ENCODE measurements around the gene EDIL3. TPM values are rescaled to one million over a fixed set of nuclear protein-coding genes. Genes with fewer than 3 reads are reported as not detected.

The EDIL3 gene
- total RNA-seq, 1 experiment from 2014 or later = not detected

DNA sequence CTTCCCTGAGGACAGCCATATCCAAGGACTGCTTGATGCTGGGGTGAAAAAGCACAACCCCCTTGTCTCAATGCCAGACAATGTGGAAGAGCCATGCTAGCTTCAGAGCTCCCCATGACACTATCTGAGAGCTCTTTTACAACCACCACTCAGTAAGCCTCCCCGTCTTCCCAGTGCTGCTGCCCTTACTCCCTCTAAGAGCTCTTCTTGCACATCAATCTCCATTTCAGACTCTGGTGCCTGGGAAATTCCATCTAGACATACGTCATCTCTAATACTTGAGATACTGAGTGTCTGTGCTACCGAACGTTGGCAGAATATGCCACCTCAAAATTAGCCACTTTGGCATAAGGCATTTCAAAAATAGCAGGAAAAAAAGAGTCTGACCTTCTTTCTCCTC lies 94.5 kb downstream of the EDIL3 start:
- Histone ChIP-seq H3K4me1 (no peaks in the 10 kb centered on the region), H3K27me3 (replicated peaks; ENCODE audit: control insufficient read depth, insufficient read depth, low read length) (no peaks in the 10 kb centered on the region), H3K36me3 (ENCODE audit: control insufficient read depth, insufficient read depth, low read length) (no peaks in the 10 kb centered on the region), H3K4me3 (ENCODE audit: low read depth, low read length) (no peak overlapping the region), H3K9me3 (no peaks in the 10 kb centered on the region)
- intact Hi-C loops (cut with micrococcal nuclease; ENCODE audit: unreplicated experiment) = no loop called here
- POLR2A ChIA-PET = no interaction called here
- TF ChIP-seq, protein P1, sequence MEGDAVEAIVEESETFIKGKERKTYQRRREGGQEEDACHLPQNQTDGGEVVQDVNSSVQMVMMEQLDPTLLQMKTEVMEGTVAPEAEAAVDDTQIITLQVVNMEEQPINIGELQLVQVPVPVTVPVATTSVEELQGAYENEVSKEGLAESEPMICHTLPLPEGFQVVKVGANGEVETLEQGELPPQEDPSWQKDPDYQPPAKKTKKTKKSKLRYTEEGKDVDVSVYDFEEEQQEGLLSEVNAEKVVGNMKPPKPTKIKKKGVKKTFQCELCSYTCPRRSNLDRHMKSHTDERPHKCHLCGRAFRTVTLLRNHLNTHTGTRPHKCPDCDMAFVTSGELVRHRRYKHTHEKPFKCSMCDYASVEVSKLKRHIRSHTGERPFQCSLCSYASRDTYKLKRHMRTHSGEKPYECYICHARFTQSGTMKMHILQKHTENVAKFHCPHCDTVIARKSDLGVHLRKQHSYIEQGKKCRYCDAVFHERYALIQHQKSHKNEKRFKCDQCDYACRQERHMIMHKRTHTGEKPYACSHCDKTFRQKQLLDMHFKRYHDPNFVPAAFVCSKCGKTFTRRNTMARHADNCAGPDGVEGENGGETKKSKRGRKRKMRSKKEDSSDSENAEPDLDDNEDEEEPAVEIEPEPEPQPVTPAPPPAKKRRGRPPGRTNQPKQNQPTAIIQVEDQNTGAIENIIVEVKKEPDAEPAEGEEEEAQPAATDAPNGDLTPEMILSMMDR (IDR thresholded peaks at IDR 0.05; ENCODE audit: insufficient read depth in 1 of 2, low read depth in 1 of 2, low read length in 1 of 2, severe bottlenecking in 1 of 2, unreplicated experiment in 1 of 2) = no peak
- no peak for DNase-seq
- Mint-ChIP-seq H3K27me3 (ENCODE audit: insufficient read depth, unreplicated experiment) (no peaks in the 10 kb centered on the region), H3K9me3 (ENCODE audit: unreplicated experiment) (no peaks in the 10 kb centered on the region), H3K36me3 (ENCODE audit: insufficient read depth, unreplicated experiment) (no peaks in the 10 kb centered on the region), H3K4me3 (ENCODE audit: unreplicated experiment) (no peak overlapping the region), H3K4me1 (ENCODE audit: low read depth, unreplicated experiment) (no peaks in the 10 kb centered on the region), H3K27ac (ENCODE audit: unreplicated experiment) (no peak overlapping the region)
- BruUV-seq (replicated peaks) = no TSS peak
- CTCF ChIA-PET = no interaction called here

- Mint-ChIP-seq H3K36me3 (ENCODE audit: insufficient read depth, unreplicated experiment) (no peaks in the 10 kb centered on the region), H3K27ac (ENCODE audit: unreplicated experiment) (no peak overlapping the region), H3K4me3 (ENCODE audit: unreplicated experiment) (no peak overlapping the region), H3K27me3 (ENCODE audit: insufficient read depth, unreplicated experiment) (no peaks in the 10 kb centered on the region), H3K9me3 (ENCODE audit: unreplicated experiment) (no peaks in the 10 kb centered on the region), H3K4me1 (ENCODE audit: low read depth, unreplicated experiment) (no peaks in the 10 kb centered on the region)
- Histone ChIP-seq H3K4me3 (ENCODE audit: low read depth, low read length) (no peak overlapping the region), H3K9me3 (no peaks in the 10 kb centered on the region), H3K27me3 (replicated peaks; ENCODE audit: control insufficient read depth, insufficient read depth, low read length) (no peaks in the 10 kb centered on the region), H3K4me1 (no peaks in the 10 kb centered on the region), H3K36me3 (ENCODE audit: control insufficient read depth, insufficient read depth, low read length) (no peaks in the 10 kb centered on the region)
- TF ChIP-seq, protein P1 (IDR thresholded peaks at IDR 0.05; ENCODE audit: insufficient read depth in 1 of 2, low read depth in 1 of 2, low read length in 1 of 2, severe bottlenecking in 1 of 2, unreplicated experiment in 1 of 2) = no peak
- intact Hi-C loops (cut with micrococcal nuclease; ENCODE audit: unreplicated experiment) = no loop called here
- POLR2A ChIA-PET = no interaction called here
- CTCF ChIA-PET = no interaction called here
- no TSS peak for BruUV-seq (replicated peaks)
- DNase-seq = no peak
These were observed 96.7 kb downstream of the EDIL3 start for GRCh38 chr5:84287951-84288350.

GRCh38 chr5:84286662-84287061 lies 98.0 kb downstream of the EDIL3 start:
- Histone ChIP-seq H3K27me3 (replicated peaks; ENCODE audit: control insufficient read depth, insufficient read depth, low read length) (no peaks in the 10 kb centered on the region), H3K4me3 (ENCODE audit: low read depth, low read length) (no peak overlapping the region), H3K36me3 (ENCODE audit: control insufficient read depth, insufficient read depth, low read length) (no peaks in the 10 kb centered on the region), H3K4me1 (no peaks in the 10 kb centered on the region), H3K9me3 (no peaks in the 10 kb centered on the region)
- Mint-ChIP-seq H3K4me3 (ENCODE audit: unreplicated experiment) (no peak overlapping the region), H3K36me3 (ENCODE audit: insufficient read depth, unreplicated experiment) (no peaks in the 10 kb centered on the region), H3K27ac (ENCODE audit: unreplicated experiment) (no peak overlapping the region), H3K27me3 (ENCODE audit: insufficient read depth, unreplicated experiment) (no peaks in the 10 kb centered on the region), H3K9me3 (ENCODE audit: unreplicated experiment) (no peaks in the 10 kb centered on the region), H3K4me1 (ENCODE audit: low read depth, unreplicated experiment) (no peaks in the 10 kb centered on the region)
- no peak for DNase-seq
- ChIA-PET POLR2A (no interaction called here), CTCF (no interaction called here)
- intact Hi-C loops (cut with micrococcal nuclease; ENCODE audit: unreplicated experiment) = no loop called here
- BruUV-seq (replicated peaks) = no TSS peak
- TF ChIP-seq, protein P1 (IDR thresholded peaks at IDR 0.05; ENCODE audit: insufficient read depth in 1 of 2, low read depth in 1 of 2, low read length in 1 of 2, severe bottlenecking in 1 of 2, unreplicated experiment in 1 of 2) = no peak
